CD1c-positive myeloid dendritic cell (primary cell): ENCODE results near the gene NOSTRIN.
"Not testable (repeated sequence)": the region's sequence is repeated elsewhere in the genome, so short reads cannot be mapped to it uniquely, and the experiment has no call there.

Experiments used
- DNase-seq: peaks from one replicate; pipeline ENCODE4 v3.0.0-alpha.2; 2016; ENCODE audit errors: extremely low spot score

NOSTRIN gene, protein sequence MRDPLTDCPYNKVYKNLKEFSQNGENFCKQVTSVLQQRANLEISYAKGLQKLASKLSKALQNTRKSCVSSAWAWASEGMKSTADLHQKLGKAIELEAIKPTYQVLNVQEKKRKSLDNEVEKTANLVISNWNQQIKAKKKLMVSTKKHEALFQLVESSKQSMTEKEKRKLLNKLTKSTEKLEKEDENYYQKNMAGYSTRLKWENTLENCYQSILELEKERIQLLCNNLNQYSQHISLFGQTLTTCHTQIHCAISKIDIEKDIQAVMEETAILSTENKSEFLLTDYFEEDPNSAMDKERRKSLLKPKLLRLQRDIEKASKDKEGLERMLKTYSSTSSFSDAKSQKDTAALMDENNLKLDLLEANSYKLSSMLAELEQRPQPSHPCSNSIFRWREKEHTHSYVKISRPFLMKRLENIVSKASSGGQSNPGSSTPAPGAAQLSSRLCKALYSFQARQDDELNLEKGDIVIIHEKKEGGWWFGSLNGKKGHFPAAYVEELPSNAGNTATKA

GRCh38 chr2:168801961-168802858, at the start of gene NOSTRIN:
NOSTRIN (plus strand) TSS chr2:168802637; CDS start chr2:168802647, 10 bp downstream.
- DNase-seq: no peak

- no peak for DNase-seq
Observed at GRCh38 chr2:168753765-168754329, 48.6 kb upstream of the NOSTRIN start.

DNA sequence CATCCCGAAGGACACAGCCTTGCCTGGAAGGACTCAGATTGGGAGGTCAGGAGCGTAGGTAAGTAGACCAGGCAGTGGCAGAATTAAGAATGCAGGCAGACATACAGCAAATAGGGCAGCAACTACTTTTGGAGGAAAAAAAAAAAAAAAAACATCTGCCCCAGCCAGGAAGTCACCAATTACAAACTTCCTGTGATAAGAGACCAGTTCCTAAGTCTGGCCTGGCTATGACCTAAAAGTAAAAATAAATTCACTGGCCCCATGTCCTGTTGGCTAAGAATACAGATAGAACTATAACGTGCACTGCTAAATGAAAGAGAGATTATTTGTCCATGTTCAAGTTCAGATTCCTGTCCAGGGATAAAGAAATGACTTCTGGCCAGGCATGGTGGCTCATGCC, 45.2 kb upstream of the NOSTRIN start:
- DNase-seq: no peak

GRCh38 chr2:168758970-168759820, 43.2 kb upstream of the NOSTRIN start:
- DNase-seq: peak; percentile 33

DNA sequence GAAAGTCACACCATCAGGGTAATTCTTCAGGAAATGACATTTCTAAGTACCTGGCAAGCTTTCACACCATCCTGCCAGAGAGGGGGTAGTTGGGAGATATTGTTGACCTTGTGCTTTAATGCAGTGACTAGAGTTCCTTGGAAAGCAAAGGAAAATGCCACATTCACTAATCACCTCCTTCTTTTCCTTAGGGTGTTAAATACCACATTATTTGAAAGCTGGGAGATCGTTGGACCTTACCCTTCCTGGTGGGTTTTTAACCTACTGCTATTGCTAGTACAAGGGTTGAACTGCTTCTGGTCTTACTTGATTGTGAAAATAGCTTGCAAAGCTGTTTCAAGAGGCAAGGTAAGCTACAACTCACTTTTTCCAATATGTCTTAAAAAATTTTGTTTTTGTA, 37.0 kb upstream of the NOSTRIN start:
- DNase-seq: no peak

DNA sequence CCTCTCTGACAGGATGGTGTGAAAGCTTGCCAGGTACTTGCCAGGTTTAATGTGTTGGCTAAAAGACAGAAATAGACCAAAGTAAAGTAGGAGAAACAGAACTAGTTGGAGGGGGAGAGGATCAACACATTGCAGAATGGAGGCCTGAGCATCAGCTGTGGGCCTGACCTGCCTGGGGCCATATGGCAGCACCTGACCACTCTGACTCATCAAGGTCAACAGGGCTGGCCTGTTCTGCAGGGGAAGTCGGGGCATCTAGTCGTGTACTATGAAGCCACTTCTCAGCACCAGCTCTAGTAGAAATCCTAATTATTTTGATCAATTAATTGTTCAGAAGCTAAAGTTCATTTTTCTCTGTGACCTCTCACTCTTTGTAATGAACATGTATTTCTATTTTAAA, 35.8 kb upstream of the NOSTRIN start:
- DNase-seq: no peak

DNA sequence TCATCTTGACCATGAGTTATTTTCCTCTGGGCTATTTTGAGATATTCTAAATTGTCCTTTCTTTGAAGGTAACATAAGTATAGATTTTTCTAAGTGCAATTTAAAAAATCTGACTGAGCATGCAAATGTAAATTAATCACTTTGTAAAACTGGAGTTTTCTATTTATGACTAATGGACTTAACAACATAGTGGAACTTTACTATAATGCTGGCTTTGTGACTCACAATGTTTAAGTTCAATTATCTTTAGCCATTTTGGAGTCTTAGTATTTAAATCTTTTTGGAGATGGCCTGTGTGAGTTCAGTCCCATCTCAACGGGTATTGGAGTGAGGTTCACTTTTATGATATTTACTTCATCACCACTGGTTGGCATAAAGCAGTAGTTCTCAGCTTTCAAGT, 35.2 kb upstream of the NOSTRIN start:
- DNase-seq: no peak

- DNase-seq: not testable (repeated sequence)
Observed at GRCh38 chr2:168768357-168768756, 34.1 kb upstream of the NOSTRIN start.

DNA sequence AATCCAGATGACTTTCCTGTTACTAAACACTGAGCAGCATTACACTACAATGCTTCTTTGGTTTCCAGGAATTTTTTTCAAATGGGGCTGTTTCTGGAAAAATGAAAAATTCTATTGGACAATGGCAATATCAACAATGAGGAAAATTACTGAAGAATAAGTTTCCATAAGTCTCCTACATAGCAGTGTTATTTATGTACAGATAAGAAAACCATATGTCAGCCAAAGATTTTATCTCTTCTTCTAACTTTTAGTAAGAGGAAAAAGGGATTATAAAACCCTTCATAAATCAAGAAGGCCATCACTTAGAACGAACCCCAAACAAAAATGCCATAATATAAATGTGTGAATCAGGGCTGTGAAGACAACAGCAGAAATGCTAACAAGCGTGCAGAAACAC, 31.6 kb upstream of the NOSTRIN start:
- DNase-seq: no peak

GRCh38 chr2:168772704-168773103, 29.7 kb upstream of the NOSTRIN start:
- no peak for DNase-seq

DNA sequence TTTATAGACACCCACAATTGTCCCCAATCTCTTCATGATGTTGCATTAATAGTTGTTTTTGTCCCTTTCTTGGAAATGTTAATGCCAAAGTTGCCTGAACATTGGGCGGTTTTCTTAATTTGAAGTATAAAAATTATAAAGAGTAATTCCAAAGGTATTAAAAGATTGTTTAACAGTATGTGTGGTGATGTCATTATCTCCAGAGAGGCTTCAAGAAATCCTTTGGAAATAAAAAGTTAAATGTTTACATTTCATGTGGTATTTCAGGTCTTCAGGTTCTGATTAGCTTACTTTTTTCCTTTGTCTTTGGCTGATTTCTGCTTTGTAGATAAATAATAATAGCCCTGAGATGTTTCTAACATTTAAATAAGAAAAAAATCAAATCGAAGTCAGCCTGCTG, 29.3 kb upstream of the NOSTRIN start:
- DNase-seq: no peak

GRCh38 chr2:168773719-168774521, 28.5 kb upstream of the NOSTRIN start:
- DNase-seq: peak; percentile 20

DNA sequence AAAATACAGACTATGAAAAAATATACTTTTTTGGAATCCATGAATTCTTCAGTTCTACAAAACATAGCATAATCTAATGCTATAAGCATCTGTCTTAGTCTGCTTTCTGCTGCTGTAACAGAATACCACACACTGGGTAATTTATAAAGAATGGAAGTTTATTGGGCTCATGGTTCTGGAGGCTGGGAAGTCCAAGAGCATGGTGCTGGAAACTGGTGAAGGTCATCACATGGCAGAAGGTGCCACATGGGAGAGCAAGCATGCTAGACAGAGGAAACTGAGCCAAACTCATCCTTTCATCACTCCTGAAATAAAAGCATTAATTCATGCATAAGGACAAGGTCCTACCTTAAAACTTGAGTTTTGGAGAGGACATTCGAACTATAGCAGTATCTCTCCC, 26.6 kb upstream of the NOSTRIN start:
- no peak for DNase-seq

DNA sequence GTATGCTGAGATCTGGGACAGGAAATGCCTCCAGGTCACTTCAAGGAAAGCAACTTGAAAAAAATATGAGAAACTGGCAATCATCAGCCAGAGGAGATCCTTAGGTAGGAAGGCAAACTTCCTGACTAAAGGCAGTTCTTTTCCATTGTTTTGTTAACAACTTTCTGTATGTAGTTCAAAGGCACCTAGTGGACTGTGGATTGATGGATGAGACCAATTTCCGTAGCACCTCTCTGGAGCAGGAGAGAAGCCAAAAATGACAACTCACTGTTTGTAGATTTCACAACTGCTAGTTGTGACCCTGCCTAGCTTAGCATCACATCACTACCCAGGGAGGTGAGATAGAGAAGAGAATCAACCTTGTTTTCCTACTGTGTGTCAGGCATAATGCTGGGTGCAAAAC, 21.8 kb upstream of the NOSTRIN start:
- no peak for DNase-seq

DNA sequence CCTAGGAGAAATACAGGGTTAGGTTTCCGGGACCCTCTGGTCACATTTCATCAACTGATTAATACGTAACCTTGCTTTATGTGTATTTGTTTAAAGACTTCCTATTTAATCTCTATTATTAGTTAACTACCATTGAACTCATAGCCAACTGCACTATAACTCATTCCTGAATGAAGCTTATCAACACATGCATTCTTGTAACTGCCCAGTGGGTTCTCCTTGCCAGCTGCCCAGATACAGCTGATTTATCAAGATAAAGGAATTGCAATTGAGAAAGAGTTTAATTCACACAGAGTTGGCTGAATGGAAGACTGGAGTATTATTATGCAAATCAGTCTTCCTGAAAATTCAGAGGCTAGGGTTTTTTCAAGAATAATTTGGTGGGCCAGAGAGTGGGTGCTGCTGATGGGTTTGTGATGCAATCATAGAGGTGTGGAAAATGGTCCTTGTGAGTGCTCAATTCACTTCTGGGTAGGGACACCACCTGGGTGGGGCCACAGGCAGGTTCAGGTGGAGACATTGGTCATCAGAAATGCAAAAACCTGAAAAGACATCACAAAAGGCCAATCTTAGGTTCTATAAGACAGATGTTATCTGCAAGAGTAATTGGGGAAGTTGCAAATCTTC, 21.1 kb upstream of the NOSTRIN start:
- no peak for DNase-seq

- no peak for DNase-seq
Observed at GRCh38 chr2:168782271-168782670, 20.2 kb upstream of the NOSTRIN start.

DNA sequence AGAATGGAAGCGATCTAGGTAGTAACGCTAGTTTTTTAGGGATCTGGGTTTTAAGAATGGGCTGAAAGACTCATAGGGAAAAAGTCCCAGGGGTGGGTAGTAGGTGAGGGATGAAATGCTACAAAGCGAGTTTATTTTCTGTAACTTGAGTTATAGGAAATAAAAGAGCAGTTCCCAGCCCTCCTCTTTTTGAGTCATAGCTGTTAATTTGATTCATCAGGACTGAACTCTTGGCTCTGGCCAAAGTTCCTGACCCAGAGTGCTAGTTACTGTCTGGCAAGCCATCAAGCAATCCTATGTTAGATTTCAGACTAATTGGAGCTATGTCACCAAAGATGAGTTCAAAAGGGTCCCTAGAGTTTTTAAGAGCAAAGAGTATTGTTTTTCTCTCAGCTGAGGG, 17.4 kb upstream of the NOSTRIN start:
- no peak for DNase-seq

GRCh38 chr2:168787098-168787781, 15.2 kb upstream of the NOSTRIN start:
- no peak for DNase-seq

DNA sequence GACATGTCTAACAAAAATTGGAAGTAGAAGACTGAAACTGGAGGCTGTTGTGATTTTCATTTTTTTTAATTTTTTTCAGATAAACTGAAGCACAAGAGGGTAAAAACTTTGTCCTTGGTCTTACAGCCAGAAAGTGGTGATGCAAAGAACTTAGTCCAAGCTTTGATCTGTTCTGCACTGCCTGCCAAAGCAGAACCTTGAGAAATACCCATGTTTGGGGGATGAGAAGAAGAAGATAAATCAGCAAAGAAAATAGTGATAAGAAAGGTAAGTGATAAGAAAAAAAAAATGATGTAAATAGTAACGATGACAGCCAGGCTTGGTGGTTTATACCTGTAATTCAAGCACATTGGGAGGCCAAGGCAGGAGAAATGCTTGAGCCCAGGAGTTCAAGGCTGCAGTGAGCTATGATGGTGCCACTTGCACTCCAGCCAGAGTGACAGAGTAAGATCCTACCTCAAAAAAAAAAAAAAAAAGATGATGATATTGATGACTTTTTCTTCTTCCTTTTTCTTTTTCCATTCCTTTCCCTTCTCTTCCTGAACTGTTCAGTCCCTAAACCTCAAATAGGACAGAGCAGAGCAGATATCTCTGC, 14.6 kb upstream of the NOSTRIN start:
- DNase-seq: no peak
